Measurements from ENCODE around the gene CGNL1.

The CGNL1 gene

DNA sequence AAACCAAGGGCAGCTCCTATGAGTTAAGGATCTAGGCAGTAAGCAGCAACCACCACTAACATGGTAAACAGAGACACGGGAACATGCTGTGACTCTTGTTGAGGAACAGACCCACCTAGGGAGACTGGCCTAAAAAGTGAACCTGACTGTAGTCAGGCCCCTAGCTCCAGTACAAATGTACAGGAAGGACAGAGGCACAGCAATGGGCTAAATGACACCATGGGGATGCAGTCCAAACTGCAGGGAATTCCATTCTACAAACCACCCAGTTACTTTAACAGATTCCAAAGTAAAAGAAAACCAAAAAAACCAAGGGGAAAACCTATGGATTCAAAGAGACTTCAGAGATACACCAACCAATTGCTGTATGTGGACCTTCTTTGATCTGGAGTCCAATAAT is 28.2 kb upstream of the CGNL1 start:
- peaks cover 0 to 5% (median 0%) of the 10 kb centered on the region in 5 donors for H3K9me3 ChIP-seq (ENCODE audit: control insufficient read depth in 5 of 5, low read length in 5 of 5)
- H3K36me3 ChIP-seq (ENCODE audit: control insufficient read depth in 5 of 5, insufficient read depth in 5 of 5, low read length in 5 of 5) = no peaks in the 10 kb centered on the region
- no peak overlapping the region for H3K27ac ChIP-seq (ENCODE audit: low read depth, low read length)
- no peaks in the 10 kb centered on the region for H3K4me1 ChIP-seq (ENCODE audit: control insufficient read depth in 5 of 5, insufficient read depth in 5 of 5, low read length in 5 of 5)
- H3K4me3 ChIP-seq (ENCODE audit: low read depth in 1 of 5, low read length in 5 of 5) = no peak overlapping the region
- no peak overlapping the region for H3K9ac ChIP-seq (ENCODE audit: low read length in 5 of 5)
- peaks cover 0 to 2% (median 0%) of the 10 kb centered on the region in 5 donors for H3K27me3 ChIP-seq (ENCODE audit: control insufficient read depth in 5 of 5, insufficient read depth in 4 of 5, low read length in 5 of 5)

GRCh38 chr15:57352535-57353316 is 23.6 kb upstream of the CGNL1 start:
- Histone ChIP-seq H3K36me3 (ENCODE audit: control insufficient read depth in 5 of 5, insufficient read depth in 5 of 5, low read length in 5 of 5) (no peaks in the 10 kb centered on the region), H3K27ac (ENCODE audit: low read depth, low read length) (no peak overlapping the region), H3K4me3 (ENCODE audit: low read depth in 1 of 5, low read length in 5 of 5) (no peak overlapping the region), H3K4me1 (ENCODE audit: control insufficient read depth in 5 of 5, insufficient read depth in 5 of 5, low read length in 5 of 5) (no peaks in the 10 kb centered on the region), H3K9me3 (ENCODE audit: control insufficient read depth in 5 of 5, low read length in 5 of 5) (peaks cover 0 to 5% (median 0%) of the 10 kb centered on the region in 5 donors), H3K27me3 (ENCODE audit: control insufficient read depth in 5 of 5, insufficient read depth in 4 of 5, low read length in 5 of 5) (peaks cover 0 to 10% (median 4%) of the 10 kb centered on the region in 5 donors), H3K9ac (ENCODE audit: low read length in 5 of 5) (no peak overlapping the region)

DNA sequence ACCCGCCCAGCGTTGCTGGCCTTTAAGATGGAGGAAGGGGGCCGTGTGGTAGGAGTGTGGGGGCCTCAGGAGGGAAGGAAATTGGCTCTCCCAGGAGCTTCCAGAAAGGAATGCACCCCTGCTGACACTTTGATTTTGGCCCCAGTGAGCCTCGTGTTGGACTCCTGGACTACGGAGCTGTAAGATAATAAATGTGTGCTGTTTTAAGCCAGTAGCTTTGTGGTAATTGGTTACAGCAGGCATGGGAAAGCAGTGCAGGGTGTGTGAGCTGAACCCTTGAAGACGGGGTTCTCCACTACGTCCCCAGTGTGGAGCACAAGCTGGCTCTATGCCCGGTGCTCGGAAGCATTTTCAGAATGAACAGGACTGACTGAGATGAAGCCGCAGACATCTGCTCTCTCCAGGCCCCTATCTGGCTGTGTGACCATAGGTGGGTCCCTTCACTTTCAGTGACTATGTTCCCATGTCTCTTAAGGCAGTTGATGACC is 22.9 kb upstream of the CGNL1 start:
- peaks cover 0 to 10% (median 4%) of the 10 kb centered on the region in 5 donors for H3K27me3 ChIP-seq (ENCODE audit: control insufficient read depth in 5 of 5, insufficient read depth in 4 of 5, low read length in 5 of 5)
- H3K9me3 ChIP-seq (ENCODE audit: control insufficient read depth in 5 of 5, low read length in 5 of 5) = no peaks in the 10 kb centered on the region
- no peak overlapping the region for H3K27ac ChIP-seq (ENCODE audit: low read depth, low read length)
- H3K36me3 ChIP-seq (ENCODE audit: control insufficient read depth in 5 of 5, insufficient read depth in 5 of 5, low read length in 5 of 5) = no peaks in the 10 kb centered on the region
- H3K4me1 ChIP-seq (ENCODE audit: control insufficient read depth in 5 of 5, insufficient read depth in 5 of 5, low read length in 5 of 5) = no peaks in the 10 kb centered on the region
- no peak overlapping the region for H3K9ac ChIP-seq (ENCODE audit: low read length in 5 of 5)
- H3K4me3 ChIP-seq (ENCODE audit: low read depth in 1 of 5, low read length in 5 of 5) = no peak overlapping the region

GRCh38 chr15:57354436-57355123 is 21.7 kb upstream of the CGNL1 start:
- Histone ChIP-seq H3K27me3 (ENCODE audit: control insufficient read depth in 5 of 5, insufficient read depth in 4 of 5, low read length in 5 of 5) (peaks cover 0 to 10% (median 4%) of the 10 kb centered on the region in 5 donors), H3K27ac (ENCODE audit: low read depth, low read length) (no peak overlapping the region), H3K9ac (ENCODE audit: low read length in 5 of 5) (no peak overlapping the region), H3K36me3 (ENCODE audit: control insufficient read depth in 5 of 5, insufficient read depth in 5 of 5, low read length in 5 of 5) (no peaks in the 10 kb centered on the region), H3K9me3 (ENCODE audit: control insufficient read depth in 5 of 5, low read length in 5 of 5) (no peaks in the 10 kb centered on the region), H3K4me3 (ENCODE audit: low read depth in 1 of 5, low read length in 5 of 5) (no peak overlapping the region), H3K4me1 (ENCODE audit: control insufficient read depth in 5 of 5, insufficient read depth in 5 of 5, low read length in 5 of 5) (no peaks in the 10 kb centered on the region)

GRCh38 chr15:57355259-57355658 is 21.0 kb upstream of the CGNL1 start:
- no peaks in the 10 kb centered on the region for H3K36me3 ChIP-seq (ENCODE audit: control insufficient read depth in 5 of 5, insufficient read depth in 5 of 5, low read length in 5 of 5)
- H3K4me1 ChIP-seq (ENCODE audit: control insufficient read depth in 5 of 5, insufficient read depth in 5 of 5, low read length in 5 of 5) = no peaks in the 10 kb centered on the region
- H3K9ac ChIP-seq (ENCODE audit: low read length in 5 of 5) = no peak overlapping the region
- no peak overlapping the region for H3K27ac ChIP-seq (ENCODE audit: low read depth, low read length)
- H3K9me3 ChIP-seq (ENCODE audit: control insufficient read depth in 5 of 5, low read length in 5 of 5) = no peaks in the 10 kb centered on the region
- no peak overlapping the region for H3K4me3 ChIP-seq (ENCODE audit: low read depth in 1 of 5, low read length in 5 of 5)
- peaks cover 0 to 10% (median 4%) of the 10 kb centered on the region in 5 donors for H3K27me3 ChIP-seq (ENCODE audit: control insufficient read depth in 5 of 5, insufficient read depth in 4 of 5, low read length in 5 of 5)

DNA sequence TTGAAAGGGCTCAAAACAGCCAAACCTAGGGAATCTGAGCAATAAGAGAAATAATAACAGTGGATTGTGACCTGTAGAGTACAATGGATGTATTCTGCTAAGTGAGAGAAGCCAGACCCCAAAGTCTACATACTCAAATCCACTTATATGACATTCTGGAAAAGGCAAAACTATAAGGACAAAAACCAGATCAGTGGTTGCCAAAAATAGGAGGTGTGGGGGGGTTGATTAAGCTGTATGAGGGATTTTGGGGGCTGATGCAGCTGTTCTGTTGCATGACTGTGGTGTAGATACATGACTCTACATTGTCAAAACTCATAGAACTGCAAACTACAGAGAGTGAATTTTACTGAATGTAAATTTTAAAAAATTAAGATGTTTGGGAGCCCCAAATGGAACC is 20.1 kb upstream of the CGNL1 start:
- Histone ChIP-seq H3K9me3 (ENCODE audit: control insufficient read depth in 5 of 5, low read length in 5 of 5) (no peaks in the 10 kb centered on the region), H3K9ac (ENCODE audit: low read length in 5 of 5) (no peak overlapping the region), H3K4me1 (ENCODE audit: control insufficient read depth in 5 of 5, insufficient read depth in 5 of 5, low read length in 5 of 5) (no peaks in the 10 kb centered on the region), H3K4me3 (ENCODE audit: low read depth in 1 of 5, low read length in 5 of 5) (no peak overlapping the region), H3K27ac (ENCODE audit: low read depth, low read length) (no peak overlapping the region), H3K27me3 (ENCODE audit: control insufficient read depth in 5 of 5, insufficient read depth in 4 of 5, low read length in 5 of 5) (peaks cover 0 to 10% (median 4%) of the 10 kb centered on the region in 5 donors), H3K36me3 (ENCODE audit: control insufficient read depth in 5 of 5, insufficient read depth in 5 of 5, low read length in 5 of 5) (no peaks in the 10 kb centered on the region)

GRCh38 chr15:57356636-57357035 is 19.7 kb upstream of the CGNL1 start:
- H3K27me3 ChIP-seq (ENCODE audit: control insufficient read depth in 5 of 5, insufficient read depth in 4 of 5, low read length in 5 of 5) = peaks cover 0 to 10% (median 4%) of the 10 kb centered on the region in 5 donors
- no peak overlapping the region for H3K27ac ChIP-seq (ENCODE audit: low read depth, low read length)
- no peaks in the 10 kb centered on the region for H3K9me3 ChIP-seq (ENCODE audit: control insufficient read depth in 5 of 5, low read length in 5 of 5)
- no peaks in the 10 kb centered on the region for H3K36me3 ChIP-seq (ENCODE audit: control insufficient read depth in 5 of 5, insufficient read depth in 5 of 5, low read length in 5 of 5)
- H3K4me3 ChIP-seq (ENCODE audit: low read depth in 1 of 5, low read length in 5 of 5) = no peak overlapping the region
- H3K4me1 ChIP-seq (ENCODE audit: control insufficient read depth in 5 of 5, insufficient read depth in 5 of 5, low read length in 5 of 5) = no peaks in the 10 kb centered on the region
- no peak overlapping the region for H3K9ac ChIP-seq (ENCODE audit: low read length in 5 of 5)

- no peaks in the 10 kb centered on the region for H3K4me1 ChIP-seq (ENCODE audit: control insufficient read depth in 5 of 5, insufficient read depth in 5 of 5, low read length in 5 of 5)
- no peak overlapping the region for H3K4me3 ChIP-seq (ENCODE audit: low read depth in 1 of 5, low read length in 5 of 5)
- H3K27me3 ChIP-seq (ENCODE audit: control insufficient read depth in 5 of 5, insufficient read depth in 4 of 5, low read length in 5 of 5) = peaks cover 0 to 10% (median 4%) of the 10 kb centered on the region in 5 donors
- H3K27ac ChIP-seq (ENCODE audit: low read depth, low read length) = no peak overlapping the region
- H3K36me3 ChIP-seq (ENCODE audit: control insufficient read depth in 5 of 5, insufficient read depth in 5 of 5, low read length in 5 of 5) = no peaks in the 10 kb centered on the region
- no peaks in the 10 kb centered on the region for H3K9me3 ChIP-seq (ENCODE audit: control insufficient read depth in 5 of 5, low read length in 5 of 5)
- no peak overlapping the region for H3K9ac ChIP-seq (ENCODE audit: low read length in 5 of 5)
These were observed 18.5 kb upstream of the CGNL1 start for GRCh38 chr15:57357799-57358198.

- H3K27ac ChIP-seq (ENCODE audit: low read depth, low read length) = no peak overlapping the region
- no peak overlapping the region for H3K4me3 ChIP-seq (ENCODE audit: low read depth in 1 of 5, low read length in 5 of 5)
- H3K9me3 ChIP-seq (ENCODE audit: control insufficient read depth in 5 of 5, low read length in 5 of 5) = no peaks in the 10 kb centered on the region
- peaks cover 0 to 9% (median 3%) of the 10 kb centered on the region in 5 donors for H3K27me3 ChIP-seq (ENCODE audit: control insufficient read depth in 5 of 5, insufficient read depth in 4 of 5, low read length in 5 of 5)
- no peaks in the 10 kb centered on the region for H3K36me3 ChIP-seq (ENCODE audit: control insufficient read depth in 5 of 5, insufficient read depth in 5 of 5, low read length in 5 of 5)
- H3K4me1 ChIP-seq (ENCODE audit: control insufficient read depth in 5 of 5, insufficient read depth in 5 of 5, low read length in 5 of 5) = no peaks in the 10 kb centered on the region
- H3K9ac ChIP-seq (ENCODE audit: low read length in 5 of 5) = no peak overlapping the region
These were observed 17.7 kb upstream of the CGNL1 start for GRCh38 chr15:57358571-57358970.

DNA sequence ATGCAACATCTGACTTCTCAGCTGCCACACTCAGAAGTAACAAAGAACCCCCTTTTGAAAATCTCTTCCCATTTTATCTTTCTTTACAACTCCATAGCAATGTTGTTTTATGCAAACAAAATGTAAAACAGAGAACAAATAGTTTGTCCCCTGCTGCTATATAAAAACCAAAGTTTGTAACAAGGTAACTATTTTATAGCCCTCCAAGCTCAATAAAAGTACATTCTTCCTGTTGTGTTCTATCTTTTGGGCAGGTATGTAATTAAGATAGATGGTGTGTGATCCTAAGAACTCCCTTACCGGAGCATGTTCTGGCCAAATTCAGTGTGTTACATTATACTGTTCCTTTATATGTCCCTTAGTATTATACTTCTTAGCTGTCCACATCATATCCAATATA is 12.6 kb upstream of the CGNL1 start:
- no peak overlapping the region for H3K9ac ChIP-seq (ENCODE audit: low read length in 5 of 5)
- no peak overlapping the region for H3K4me3 ChIP-seq (ENCODE audit: low read depth in 1 of 5, low read length in 5 of 5)
- no peaks in the 10 kb centered on the region for H3K9me3 ChIP-seq (ENCODE audit: control insufficient read depth in 5 of 5, low read length in 5 of 5)
- no peaks in the 10 kb centered on the region for H3K36me3 ChIP-seq (ENCODE audit: control insufficient read depth in 5 of 5, insufficient read depth in 5 of 5, low read length in 5 of 5)
- H3K27ac ChIP-seq (ENCODE audit: low read depth, low read length) = no peak overlapping the region
- no peaks in the 10 kb centered on the region for H3K27me3 ChIP-seq (ENCODE audit: control insufficient read depth in 5 of 5, insufficient read depth in 4 of 5, low read length in 5 of 5)
- H3K4me1 ChIP-seq (ENCODE audit: control insufficient read depth in 5 of 5, insufficient read depth in 5 of 5, low read length in 5 of 5) = peaks cover 0 to 2% (median 0%) of the 10 kb centered on the region in 5 donors

All from subcutaneous abdominal adipose tissue (tissue), 5 donors.